GM18951 (cell line): ENCODE results near the gene HELZ.
"Not testable (repeated sequence)": the region's sequence is repeated elsewhere in the genome, so short reads cannot be mapped to it uniquely, and the experiment has no call there.

Experiments used
- POLR2A ChIP-seq: IDR thresholded peaks from 4 replicates; pipeline ENCODE4 v1.6.1; 2011; ENCODE audit warnings: mild to moderate bottlenecking; ENCODE audit not compliant: insufficient read length, insufficient read depth; ENCODE audit errors: extremely low read depth
- in situ Hi-C: fragments of 300-500 bp; cut with MboI; formaldehyde crosslinking; loops from one replicate; pipeline ENCODE4 v1.12.0; 2022; ENCODE audit warnings: low sequenced_read_pairs, mixed read lengths, inconsistent platforms; ENCODE audit not compliant: unreplicated experiment

Gene HELZ

GRCh38 chr17:67279115-67279514 is 34.1 kb upstream of the HELZ start:
- in situ Hi-C loops, result no loop called here
- TF ChIP-seq POLR2A, result no peak

GRCh38 chr17:67278363-67278762 is 33.4 kb upstream of the HELZ start:
- TF ChIP-seq POLR2A, result no peak
- in situ Hi-C loops, result no loop called here

- in situ Hi-C loops, result no loop called here
- TF ChIP-seq POLR2A, result no peak
These were observed 31.1 kb upstream of the HELZ start for GRCh38 chr17:67276075-67276474.

GRCh38 chr17:67274466-67274865 is 29.5 kb upstream of the HELZ start:
- in situ Hi-C loops, result no loop called here
- TF ChIP-seq POLR2A, result no peak

GRCh38 chr17:67273900-67274299 is 28.9 kb upstream of the HELZ start:
- in situ Hi-C loops, result no loop called here
- no peak for TF ChIP-seq POLR2A

- TF ChIP-seq POLR2A, result no peak
- in situ Hi-C loops, result no loop called here
These were observed 27.5 kb upstream of the HELZ start for GRCh38 chr17:67272312-67273047.

- in situ Hi-C loops, result not testable (repeated sequence)
These were observed 26.2 kb upstream of the HELZ start for GRCh38 chr17:67271187-67271586.

GRCh38 chr17:67270416-67270815 is 25.4 kb upstream of the HELZ start:
- TF ChIP-seq POLR2A, result no peak
- in situ Hi-C loops, result no loop called here

- in situ Hi-C loops, result no loop called here
- TF ChIP-seq POLR2A, result no peak
These were observed 21.5 kb upstream of the HELZ start for GRCh38 chr17:67266496-67266895.

GRCh38 chr17:67265436-67266019 is 20.5 kb upstream of the HELZ start:
- TF ChIP-seq POLR2A, result no peak
- in situ Hi-C loops, result no loop called here

GRCh38 chr17:67262435-67263117 is 17.6 kb upstream of the HELZ start:
- in situ Hi-C loops, result no loop called here
- no peak for TF ChIP-seq POLR2A

GRCh38 chr17:67260170-67260987 is 15.4 kb upstream of the HELZ start:
- TF ChIP-seq POLR2A, result no peak
- in situ Hi-C loops, result no loop called here

GRCh38 chr17:67258821-67259468 is 13.9 kb upstream of the HELZ start:
- TF ChIP-seq POLR2A, result no peak

More at GRCh38 chr17:67258821-67259468, 13.9 kb upstream of the HELZ start:
- in situ Hi-C loops, result no loop called here
